Esophagus squamous epithelium (tissue), 5 donors: Measurements from ENCODE around the gene NADK2. TPM values are rescaled to one million over a fixed set of nuclear protein-coding genes. Genes with fewer than 3 reads are reported as not detected.

ENCODE experiments used
- DNase-seq: peaks from one replicate; lab custom pipeline; 2025; lab: John Stamatoyannopoulos, UW
- H3K27ac ChIP-seq, 4 donors: fragments of 200-600 bp; sonication (generic); one replicate each; pipeline ENCODE4 v1.5.1; 2016 to 2019; ENCODE audit warnings: mild to moderate bottlenecking in 1 of 4
- H3K27me3 ChIP-seq, 4 donors: fragments of 200-600 bp; sonication (generic); 1 replicate in 3 of 4; 2 replicates in 1 of 4; pipeline versions ENCODE4 v1.5.1 to v1.6.0; 2017 to 2021; ENCODE audit warnings: antibody characterized with exemption in 1 of 4
- H3K36me3 ChIP-seq, 3 donors: fragments of 200-600 bp; sonication (generic); one replicate each; pipeline ENCODE4 v1.5.1; 2016 to 2019
- H3K4me1 ChIP-seq, 3 donors: fragments of 200-600 bp; sonication (generic); one replicate each; pipeline ENCODE4 v1.5.1; 2017 to 2019
- H3K4me3 ChIP-seq, 4 donors: fragments of 200-600 bp; sonication (generic); 1 replicate in 3 of 4; 2 replicates in 1 of 4; pipeline ENCODE4 v1.5.1; 2016 to 2019; ENCODE audit warnings: mild to moderate bottlenecking in 2 of 4, moderate library complexity in 1 of 4
- H3K9me3 ChIP-seq, 3 donors: fragments of 200-600 bp; sonication (generic); one replicate each; pipeline ENCODE4 v1.5.1; 2016 to 2019
- POLR2A ChIP-seq, 4 donors: fragments of 450-650 bp; IDR thresholded peaks; one replicate each; pipeline ENCODE4 v1.6.1; 2017; ENCODE audit warnings: antibody characterized with exemption in 4 of 4, mild to moderate bottlenecking in 4 of 4, moderate library complexity in 3 of 4
- WGBS, 2 donors: methylation state at CpG; one replicate each; pipeline ENCODE4 v1.1.5; 2018; 5-methylcytosine and 5-hydroxymethylcytosine counted together
- intact Hi-C: fragments of 100-400 bp; cut with DNase I; formaldehyde crosslinking; loops from one replicate; pipeline ENCODE4 v1.15.0; 2022
- total RNA-seq, 4 donors: library from RNA; depleted of rRNA; stranded (reverse); fragments of >200 nt; gene quantifications; one replicate each; pipeline ENCODE4 v1.1.0, GENCODE V29; 2016
- TF ChIP-seq, protein P1 (sequence below), 6 experiments: fragments of 450-650 bp in 4 of 6; fragments of 200-600 bp in 2 of 6; sonication (generic) in 2 of 6; IDR thresholded peaks; one replicate each; pipeline ENCODE4 v1.5.1; 2016 to 2019; ENCODE audit warnings: antibody characterized with exemption in 6 of 6, mild to moderate bottlenecking in 4 of 6, moderate library complexity in 4 of 6
- donor health status: DM: yes; HTN: yes; CAD: no.

The NADK2 gene
- total RNA-seq, 4 donors from 2014 or later, result 9.0 to 19.6 (median 15.4) TPM

DNA sequence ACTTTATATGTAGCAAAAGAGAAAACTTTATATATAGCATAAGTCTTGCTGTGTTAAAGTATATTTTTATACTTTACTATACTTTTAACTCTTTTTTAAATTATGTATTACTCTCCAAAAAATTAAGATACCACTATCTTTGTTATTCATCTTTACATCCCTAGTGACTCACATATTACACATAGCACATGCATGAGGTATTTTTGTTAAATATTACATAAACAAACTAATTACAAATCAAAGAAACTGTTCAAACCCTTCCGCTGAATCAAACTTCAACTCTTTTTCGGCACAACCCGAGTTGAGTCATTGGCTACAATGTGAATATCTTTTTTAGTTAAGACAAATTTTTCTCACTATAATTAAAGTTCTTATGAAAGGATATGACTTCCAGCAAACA lies 32.1 kb downstream of the NADK2 start:
- H3K27me3 ChIP-seq, result no peaks in the 10 kb centered on the region
- H3K4me3 ChIP-seq, result no peak overlapping the region
- no peak for DNase-seq
- WGBS, 2 donors, result 55 to 65% methylated on average over 3 of the region's 3 CpGs
- no peaks in the 10 kb centered on the region for H3K9me3 ChIP-seq
- H3K4me1 ChIP-seq, result no peaks in the 10 kb centered on the region
- peaks cover 0 to 67% (median 0%) of the 10 kb centered on the region in 3 donors for H3K36me3 ChIP-seq
- no peak for TF ChIP-seq POLR2A (IDR thresholded peaks at IDR 0.05)
- TF ChIP-seq, protein P1, sequence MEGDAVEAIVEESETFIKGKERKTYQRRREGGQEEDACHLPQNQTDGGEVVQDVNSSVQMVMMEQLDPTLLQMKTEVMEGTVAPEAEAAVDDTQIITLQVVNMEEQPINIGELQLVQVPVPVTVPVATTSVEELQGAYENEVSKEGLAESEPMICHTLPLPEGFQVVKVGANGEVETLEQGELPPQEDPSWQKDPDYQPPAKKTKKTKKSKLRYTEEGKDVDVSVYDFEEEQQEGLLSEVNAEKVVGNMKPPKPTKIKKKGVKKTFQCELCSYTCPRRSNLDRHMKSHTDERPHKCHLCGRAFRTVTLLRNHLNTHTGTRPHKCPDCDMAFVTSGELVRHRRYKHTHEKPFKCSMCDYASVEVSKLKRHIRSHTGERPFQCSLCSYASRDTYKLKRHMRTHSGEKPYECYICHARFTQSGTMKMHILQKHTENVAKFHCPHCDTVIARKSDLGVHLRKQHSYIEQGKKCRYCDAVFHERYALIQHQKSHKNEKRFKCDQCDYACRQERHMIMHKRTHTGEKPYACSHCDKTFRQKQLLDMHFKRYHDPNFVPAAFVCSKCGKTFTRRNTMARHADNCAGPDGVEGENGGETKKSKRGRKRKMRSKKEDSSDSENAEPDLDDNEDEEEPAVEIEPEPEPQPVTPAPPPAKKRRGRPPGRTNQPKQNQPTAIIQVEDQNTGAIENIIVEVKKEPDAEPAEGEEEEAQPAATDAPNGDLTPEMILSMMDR (IDR thresholded peaks at IDR 0.05), result no peak
- H3K27ac ChIP-seq, result no peak overlapping the region
- intact Hi-C loops, result no loop called here

GRCh38 chr5:36208786-36209185 lies 32.9 kb downstream of the NADK2 start:
- Histone ChIP-seq H3K27ac (no peak overlapping the region), H3K36me3 (peaks cover 0 to 63% (median 0%) of the 10 kb centered on the region in 3 donors), H3K9me3 (no peaks in the 10 kb centered on the region), H3K4me3 (no peak overlapping the region), H3K4me1 (no peaks in the 10 kb centered on the region), H3K27me3 (no peaks in the 10 kb centered on the region)
- WGBS, 2 donors, result 92 to 95% methylated on average over 2 of the region's 2 CpGs
- no peak for DNase-seq
- intact Hi-C loops, result no loop called here
- TF ChIP-seq POLR2A (IDR thresholded peaks at IDR 0.05), result no peak
- TF ChIP-seq, protein P1 (IDR thresholded peaks at IDR 0.05), result no peak

DNA sequence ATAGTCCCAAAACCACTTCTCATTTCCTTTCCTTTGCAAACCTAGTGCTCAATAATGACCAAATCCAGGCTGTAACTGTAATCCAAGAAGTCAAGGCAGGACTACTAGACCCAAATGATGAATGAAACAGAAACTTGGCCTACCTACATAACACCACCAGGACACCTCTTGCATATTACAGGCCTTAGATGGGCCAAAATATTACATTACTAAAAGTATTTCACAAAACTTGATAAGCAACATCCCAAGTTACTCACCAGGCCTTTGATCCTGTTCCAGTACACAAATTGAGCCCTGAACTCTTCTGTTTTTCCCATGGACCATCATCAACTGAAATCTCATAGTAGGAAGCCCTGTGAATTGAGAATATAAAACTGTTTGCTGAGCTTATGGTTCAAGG lies 34.8 kb downstream of the NADK2 start:
- peaks cover 0 to 67% (median 0%) of the 10 kb centered on the region in 3 donors for H3K36me3 ChIP-seq
- intact Hi-C loops, result no loop called here
- no peak overlapping the region for H3K27ac ChIP-seq
- TF ChIP-seq, protein P1 (IDR thresholded peaks at IDR 0.05), result no peak
- TF ChIP-seq POLR2A (IDR thresholded peaks at IDR 0.05), result no peak
- H3K9me3 ChIP-seq, result no peaks in the 10 kb centered on the region
- peaks cover 0 to 6% (median 0%) of the 10 kb centered on the region in 3 donors for H3K4me1 ChIP-seq
- no peak for DNase-seq
- no peak overlapping the region for H3K4me3 ChIP-seq
- H3K27me3 ChIP-seq, result no peaks in the 10 kb centered on the region

GRCh38 chr5:36205329-36205728 lies 36.4 kb downstream of the NADK2 start:
- Histone ChIP-seq H3K36me3 (peaks cover 0 to 62% (median 0%) of the 10 kb centered on the region in 3 donors), H3K27me3 (no peaks in the 10 kb centered on the region), H3K4me1 (peaks cover 0 to 6% (median 0%) of the 10 kb centered on the region in 3 donors), H3K4me3 (no peak overlapping the region), H3K9me3 (no peaks in the 10 kb centered on the region), H3K27ac (no peak overlapping the region)
- intact Hi-C loops, result no loop called here
- DNase-seq, result no peak
- no peak for TF ChIP-seq POLR2A (IDR thresholded peaks at IDR 0.05)
- TF ChIP-seq, protein P1 (IDR thresholded peaks at IDR 0.05), result no peak
- 90% methylated on average over 2 of the region's 2 CpGs for WGBS, 2 donors

GRCh38 chr5:36202521-36202961 lies 39.2 kb downstream of the NADK2 start:
- no peak for DNase-seq
- Histone ChIP-seq H3K27me3 (no peaks in the 10 kb centered on the region), H3K9me3 (no peaks in the 10 kb centered on the region), H3K36me3 (peaks cover 0 to 83% (median 0%) of the 10 kb centered on the region in 3 donors), H3K4me3 (no peak overlapping the region), H3K27ac (no peak overlapping the region), H3K4me1 (peaks cover 0 to 6% (median 0%) of the 10 kb centered on the region in 3 donors)
- intact Hi-C loops, result no loop called here
- TF ChIP-seq, protein P1 (IDR thresholded peaks at IDR 0.05), result no peak
- TF ChIP-seq POLR2A (IDR thresholded peaks at IDR 0.05), result no peak
- WGBS, 2 donors, result 46 to 69% methylated on average over 3 of the region's 3 CpGs
